ENCODE results near the gene MAP1S. TPM values are rescaled to one million over a fixed set of nuclear protein-coding genes. Genes with fewer than 3 reads are reported as not detected.

MAP1S gene
- total RNA-seq, 4 donors from 2014 or later, result 16.8 to 42.5 (median 26.4) TPM

DNA sequence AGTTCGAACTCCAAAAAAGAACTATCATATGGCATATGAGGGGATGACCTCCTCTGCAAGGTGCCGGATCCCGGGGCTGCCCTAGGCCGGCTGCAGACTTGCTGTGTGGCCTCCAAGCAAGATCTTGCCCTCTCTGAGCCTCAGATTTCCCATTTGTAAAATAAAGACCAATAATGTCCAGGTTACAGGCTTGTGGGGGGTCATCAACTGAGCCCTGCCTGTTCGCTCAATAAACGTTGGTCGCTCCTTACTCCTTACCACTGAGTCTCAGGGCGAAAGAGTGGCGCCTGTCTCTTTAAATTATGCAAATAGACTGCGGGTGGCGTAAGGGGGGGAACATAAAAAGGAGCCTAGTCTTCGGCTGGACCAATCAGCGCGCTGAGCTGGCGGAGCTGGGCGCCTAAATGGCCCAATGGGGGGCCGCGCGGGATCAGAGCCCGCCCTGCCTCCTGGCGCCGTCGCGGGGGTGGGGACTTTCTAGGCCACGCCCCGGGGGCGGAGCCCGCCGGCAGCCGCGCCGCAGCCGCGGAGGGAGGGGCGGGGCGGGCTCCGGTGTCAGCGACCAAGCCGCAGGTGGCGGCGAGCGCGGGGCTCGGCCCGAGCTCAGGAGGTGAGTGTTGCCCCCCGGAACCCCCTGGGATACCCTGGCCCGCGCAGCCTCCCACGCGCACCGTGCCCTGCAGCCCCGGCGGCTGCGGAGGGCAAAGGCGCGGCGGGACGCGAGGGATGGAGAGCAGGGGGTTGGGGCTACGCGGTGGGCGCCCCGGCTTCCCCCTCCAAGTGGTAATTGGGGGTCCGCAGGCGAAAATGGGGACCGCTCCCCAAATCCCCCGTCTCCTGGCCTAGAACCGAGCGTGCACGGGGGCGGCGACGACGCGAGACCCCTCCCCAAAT lies 28.2 kb downstream of the MAP1S start:
- 21% methylated on average over 24 of the region's 75 CpGs for WGBS

DNA sequence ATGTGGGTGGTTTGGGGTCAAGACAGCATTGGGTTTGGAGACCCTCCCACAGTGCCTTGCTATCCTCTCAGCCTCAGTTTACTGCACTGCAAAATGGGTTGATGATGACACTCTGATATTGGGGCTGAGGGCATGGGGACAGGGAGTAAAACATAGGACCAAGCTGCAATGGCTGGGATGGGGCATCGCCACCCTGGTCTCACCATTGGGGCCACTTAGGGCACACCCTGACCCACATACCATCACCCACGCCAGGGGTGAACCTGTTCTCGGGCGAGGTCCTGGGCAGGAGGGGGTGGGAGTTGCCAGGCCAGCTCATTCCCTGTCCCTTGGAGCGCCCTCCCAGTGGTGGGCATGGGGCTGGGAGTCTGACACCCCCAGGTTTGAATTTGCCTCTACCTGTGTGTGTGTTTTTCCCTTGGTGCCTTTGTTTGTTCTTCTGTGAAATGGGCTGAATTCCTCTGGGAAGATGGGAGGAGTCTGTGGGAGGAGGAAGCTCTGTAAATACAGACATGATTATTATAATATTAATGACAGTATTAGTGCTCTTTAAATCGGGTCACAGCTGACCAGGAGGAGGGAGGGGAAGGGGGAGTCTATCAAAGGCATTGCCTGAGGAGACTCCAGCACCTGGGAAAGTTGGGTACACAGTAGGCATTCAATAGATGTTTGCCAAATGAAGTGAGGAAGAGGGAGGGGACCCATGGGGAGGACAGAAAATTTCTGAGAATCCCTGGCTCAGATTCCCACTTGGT lies 29.8 kb downstream of the MAP1S start:
- 57% methylated on average over 3 of the region's 6 CpGs for WGBS
- no peaks in the 10 kb centered on the region for H3K36me3 ChIP-seq
- DNase-seq (ENCODE audit: low spot score in 2 of 2), result no peak
- no peak overlapping the region for H3K27ac ChIP-seq
- H3K9me3 ChIP-seq, result no peaks in the 10 kb centered on the region
- peaks cover 14% of the 10 kb centered on the region for H3K4me1 ChIP-seq
- TF ChIP-seq POLR2AphosphoS5 (IDR thresholded peaks at IDR 0.05) (no peak), EP300 (IDR thresholded peaks at IDR 0.05) (no peak), POLR2A (IDR thresholded peaks at IDR 0.05) (no peak)
- TF ChIP-seq, protein P1, sequence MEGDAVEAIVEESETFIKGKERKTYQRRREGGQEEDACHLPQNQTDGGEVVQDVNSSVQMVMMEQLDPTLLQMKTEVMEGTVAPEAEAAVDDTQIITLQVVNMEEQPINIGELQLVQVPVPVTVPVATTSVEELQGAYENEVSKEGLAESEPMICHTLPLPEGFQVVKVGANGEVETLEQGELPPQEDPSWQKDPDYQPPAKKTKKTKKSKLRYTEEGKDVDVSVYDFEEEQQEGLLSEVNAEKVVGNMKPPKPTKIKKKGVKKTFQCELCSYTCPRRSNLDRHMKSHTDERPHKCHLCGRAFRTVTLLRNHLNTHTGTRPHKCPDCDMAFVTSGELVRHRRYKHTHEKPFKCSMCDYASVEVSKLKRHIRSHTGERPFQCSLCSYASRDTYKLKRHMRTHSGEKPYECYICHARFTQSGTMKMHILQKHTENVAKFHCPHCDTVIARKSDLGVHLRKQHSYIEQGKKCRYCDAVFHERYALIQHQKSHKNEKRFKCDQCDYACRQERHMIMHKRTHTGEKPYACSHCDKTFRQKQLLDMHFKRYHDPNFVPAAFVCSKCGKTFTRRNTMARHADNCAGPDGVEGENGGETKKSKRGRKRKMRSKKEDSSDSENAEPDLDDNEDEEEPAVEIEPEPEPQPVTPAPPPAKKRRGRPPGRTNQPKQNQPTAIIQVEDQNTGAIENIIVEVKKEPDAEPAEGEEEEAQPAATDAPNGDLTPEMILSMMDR (IDR thresholded peaks at IDR 0.05), result no peak
- no peak overlapping the region for H3K4me3 ChIP-seq
- no peaks in the 10 kb centered on the region for H3K27me3 ChIP-seq

More for the DNA sequence above, 28.2 kb downstream of the MAP1S start:
- Histone ChIP-seq H3K27ac (no peak overlapping the region), H3K27me3 (no peaks in the 10 kb centered on the region), H3K4me3 (peak overlapping the region; percentile 52), H3K4me1 (peaks cover 14% of the 10 kb centered on the region), H3K36me3 (no peaks in the 10 kb centered on the region), H3K9me3 (no peaks in the 10 kb centered on the region)
- TF ChIP-seq POLR2A (IDR thresholded peaks at IDR 0.05), result no peak
- TF ChIP-seq, protein P1 (IDR thresholded peaks at IDR 0.05), result no peak
- no peak for TF ChIP-seq EP300 (IDR thresholded peaks at IDR 0.05)
- TF ChIP-seq POLR2AphosphoS5 (IDR thresholded peaks at IDR 0.05), result no peak
- DNase-seq (ENCODE audit: low spot score in 2 of 2), result peak; percentile 89 to 95

DNA sequence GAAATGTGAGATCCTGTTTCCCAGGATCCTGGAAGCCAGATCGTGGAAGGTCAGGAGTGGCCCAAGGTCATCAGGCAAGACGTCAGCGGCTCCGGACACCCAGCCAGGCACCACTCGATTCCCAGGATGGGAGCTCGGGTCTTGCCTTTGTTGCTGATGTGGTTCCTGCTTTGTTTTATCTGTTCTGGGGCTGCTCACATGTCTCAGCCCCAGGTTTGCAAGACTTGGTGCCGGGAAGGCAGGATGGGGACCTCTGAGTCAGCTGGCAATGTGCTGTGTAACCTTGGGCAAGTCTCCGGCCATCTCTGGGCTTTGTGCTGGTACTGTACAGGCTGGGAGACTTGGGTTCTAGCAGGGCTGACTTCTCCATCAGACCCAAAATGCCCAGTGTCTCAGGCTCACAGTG lies 30.6 kb downstream of the MAP1S start:
- no peaks in the 10 kb centered on the region for H3K36me3 ChIP-seq
- DNase-seq (ENCODE audit: low spot score in 2 of 2), result no peak
- WGBS, result 30% methylated on average over 5 of the region's 8 CpGs
- no peak overlapping the region for H3K27ac ChIP-seq
- H3K4me3 ChIP-seq, result no peak overlapping the region
- TF ChIP-seq POLR2AphosphoS5 (IDR thresholded peaks at IDR 0.05), result no peak
- TF ChIP-seq EP300 (IDR thresholded peaks at IDR 0.05), result no peak
- no peak for TF ChIP-seq POLR2A (IDR thresholded peaks at IDR 0.05)
- TF ChIP-seq, protein P1 (IDR thresholded peaks at IDR 0.05), result no peak
- no peaks in the 10 kb centered on the region for H3K9me3 ChIP-seq
- no peaks in the 10 kb centered on the region for H3K27me3 ChIP-seq
- peaks cover 15% of the 10 kb centered on the region for H3K4me1 ChIP-seq

DNA sequence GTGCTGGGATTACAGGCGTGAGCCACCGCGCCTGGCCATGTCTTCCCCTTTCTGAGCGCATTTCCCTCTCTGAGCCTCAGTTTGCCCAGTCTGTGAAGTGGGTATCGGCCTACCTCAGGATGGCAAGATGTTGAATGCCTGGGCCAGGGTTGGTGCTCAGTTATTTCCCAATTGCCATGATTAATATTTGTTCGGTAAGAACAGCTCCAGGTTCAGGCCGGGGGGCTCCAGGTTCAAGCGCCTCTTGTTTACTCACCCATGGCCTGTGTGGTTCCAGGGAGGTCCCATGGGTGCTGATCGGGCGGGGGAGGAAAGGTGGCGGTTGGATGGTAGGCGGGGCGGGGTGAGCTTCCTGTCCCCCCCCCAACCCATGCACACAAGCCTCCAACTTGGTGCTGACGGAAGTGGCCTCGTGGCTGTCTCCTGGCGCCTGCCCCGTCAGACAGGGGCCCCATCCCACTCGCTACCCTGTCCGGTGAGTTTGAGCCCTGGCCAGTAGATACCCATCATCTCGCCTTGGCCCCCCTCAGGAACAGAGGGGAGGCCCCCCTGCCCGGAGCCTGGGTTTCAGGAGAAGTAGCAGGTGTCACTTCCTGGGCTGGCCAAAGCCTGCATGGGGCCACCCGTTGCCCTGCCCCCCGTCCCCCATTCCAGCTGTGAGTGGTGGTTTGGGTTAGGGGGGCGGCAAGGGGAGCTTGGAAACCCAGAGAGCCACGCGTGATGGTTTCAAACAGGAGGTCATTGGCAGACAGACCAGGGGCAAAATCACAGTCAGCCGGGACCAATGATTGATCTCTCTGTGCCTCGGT lies 32.0 kb downstream of the MAP1S start, which contains the start of gene FCHO1:
Gene FCHO1 (plus strand): TSS at position 375 of the 809 bp plus-strand sequence. CDS start 3,688 bp downstream, outside the sequence.
- Histone ChIP-seq H3K36me3 (no peaks in the 10 kb centered on the region), H3K4me1 (peaks cover 20% of the 10 kb centered on the region), H3K27me3 (no peaks in the 10 kb centered on the region), H3K4me3 (peak within 1 kb of the TSS; percentile 15), H3K9me3 (no peaks in the 10 kb centered on the region), H3K27ac (no peak within 1 kb of the TSS)
- WGBS, result 70% methylated on average over 21 of the region's 28 CpGs
- no peak for DNase-seq (ENCODE audit: low spot score in 2 of 2)
- no peak for TF ChIP-seq POLR2A (IDR thresholded peaks at IDR 0.05)
- TF ChIP-seq, protein P1 (IDR thresholded peaks at IDR 0.05), result no peak
- no peak for TF ChIP-seq POLR2AphosphoS5 (IDR thresholded peaks at IDR 0.05)
- no peak for TF ChIP-seq EP300 (IDR thresholded peaks at IDR 0.05)
